ENCODE data around the gene PGBD2.

DNA sequence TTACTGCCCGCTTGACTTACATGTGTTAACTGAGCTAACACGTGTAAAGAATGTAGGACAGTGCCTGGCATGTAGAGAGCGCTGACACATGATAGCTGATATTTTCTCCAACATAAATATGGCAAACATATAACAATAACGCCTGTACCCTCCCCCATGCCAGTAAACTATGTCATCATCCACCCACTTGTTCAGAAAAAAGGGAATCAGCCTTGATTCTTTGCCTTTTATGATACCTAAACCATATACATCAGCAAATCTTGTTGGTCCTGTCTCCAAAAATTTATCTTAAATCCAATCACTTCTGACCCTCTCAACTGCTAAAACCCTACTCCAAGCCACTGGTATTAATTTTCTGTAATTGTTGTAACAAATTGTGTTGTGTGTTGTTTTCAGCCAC is 46.0 kb upstream of the PGBD2 start:
- TF ChIP-seq CTCF (IDR thresholded peaks at IDR 0.05), result no peak
- TF ChIP-seq POLR2A (IDR thresholded peaks at IDR 0.05), result no peak

Measured in breast epithelium (tissue), 3 donors.